Left ventricle myocardium inferior (tissue), 1 donor: ENCODE data around the gene TJP1. TPM values are rescaled to one million over a fixed set of nuclear protein-coding genes. Genes with fewer than 3 reads are reported as not detected.
A peak's percentile ranks its signal among the peaks of the same experiment; 100 is the strongest.

ENCODE experiments used
- DNase-seq: peaks from one replicate; pipeline ENCODE4 v3.0.0-alpha.2; 2020
- H3K27ac ChIP-seq: fragments of 200-600 bp; replicated peaks from 2 replicates; pipeline ENCODE4 v1.8.0; 2021
- H3K27me3 ChIP-seq: fragments of 200-600 bp; 2 replicates; pipeline ENCODE4 v1.8.0; 2021; ENCODE audit warnings: low read depth
- H3K36me3 ChIP-seq: fragments of 200-600 bp; 2 replicates; pipeline ENCODE4 v1.8.0; 2021
- H3K4me1 ChIP-seq: fragments of 200-600 bp; 2 replicates; pipeline ENCODE4 v1.8.0; 2021
- H3K4me3 ChIP-seq: fragments of 200-600 bp; 2 replicates; pipeline ENCODE4 v1.8.0; 2021; ENCODE audit warnings: mild to moderate bottlenecking, moderate library complexity
- H3K9me3 ChIP-seq: fragments of 200-600 bp; replicated peaks from 2 replicates; pipeline ENCODE4 v1.8.0; 2021
- intact Hi-C: fragments of 100-400 bp; cut with micrococcal nuclease; formaldehyde crosslinking; loops from one replicate; pipeline ENCODE4 v1.11.0; 2022
- total RNA-seq: library from RNA; stranded (reverse); fragmentation: NEBNext Ultra II Directional; extraction: Animal tissue kit (Norgen Biotek cat#: 25700); gene quantifications from one replicate; pipeline ENCODE4 v1.2.1, GENCODE V29; 2021
- TF ChIP-seq, protein P1 (sequence below): fragments of 200-600 bp; IDR thresholded peaks from 2 replicates; pipeline ENCODE4 v1.8.0; 2021; ENCODE audit warnings: antibody characterized with exemption, mild to moderate bottlenecking, borderline replicate concordance
- donor health status: DM: no; HTN: yes; CAD: no; lungs with severe emphysema.

TJP1 gene
- total RNA-seq, 1 donor from 2014 or later: 108 TPM

DNA sequence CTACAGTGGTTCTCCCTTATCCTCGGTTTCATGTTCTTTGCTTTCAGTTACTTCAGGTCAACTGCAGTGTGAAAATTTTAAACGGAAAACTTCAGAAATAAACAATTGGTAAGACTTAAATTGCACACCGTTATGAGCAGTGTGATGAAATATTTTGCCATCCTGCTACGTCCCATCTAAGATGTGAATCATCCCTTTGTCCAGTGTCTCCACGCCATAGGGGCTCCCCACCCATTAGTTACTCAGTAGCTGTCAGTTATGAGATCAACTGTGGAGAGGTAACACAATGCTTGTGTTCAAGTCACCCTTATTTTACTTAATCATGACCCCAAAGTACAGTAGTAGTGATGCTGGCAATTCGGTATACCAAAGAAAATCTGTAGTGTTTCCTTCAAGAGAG, 47.4 kb downstream of the TJP1 start:
- H3K27me3 ChIP-seq: no peaks in the 10 kb centered on the region
- peaks cover 74% of the 10 kb centered on the region for H3K4me1 ChIP-seq
- H3K27ac ChIP-seq: no peak overlapping the region
- no peaks in the 10 kb centered on the region for H3K9me3 ChIP-seq
- TF ChIP-seq, protein P1, sequence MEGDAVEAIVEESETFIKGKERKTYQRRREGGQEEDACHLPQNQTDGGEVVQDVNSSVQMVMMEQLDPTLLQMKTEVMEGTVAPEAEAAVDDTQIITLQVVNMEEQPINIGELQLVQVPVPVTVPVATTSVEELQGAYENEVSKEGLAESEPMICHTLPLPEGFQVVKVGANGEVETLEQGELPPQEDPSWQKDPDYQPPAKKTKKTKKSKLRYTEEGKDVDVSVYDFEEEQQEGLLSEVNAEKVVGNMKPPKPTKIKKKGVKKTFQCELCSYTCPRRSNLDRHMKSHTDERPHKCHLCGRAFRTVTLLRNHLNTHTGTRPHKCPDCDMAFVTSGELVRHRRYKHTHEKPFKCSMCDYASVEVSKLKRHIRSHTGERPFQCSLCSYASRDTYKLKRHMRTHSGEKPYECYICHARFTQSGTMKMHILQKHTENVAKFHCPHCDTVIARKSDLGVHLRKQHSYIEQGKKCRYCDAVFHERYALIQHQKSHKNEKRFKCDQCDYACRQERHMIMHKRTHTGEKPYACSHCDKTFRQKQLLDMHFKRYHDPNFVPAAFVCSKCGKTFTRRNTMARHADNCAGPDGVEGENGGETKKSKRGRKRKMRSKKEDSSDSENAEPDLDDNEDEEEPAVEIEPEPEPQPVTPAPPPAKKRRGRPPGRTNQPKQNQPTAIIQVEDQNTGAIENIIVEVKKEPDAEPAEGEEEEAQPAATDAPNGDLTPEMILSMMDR: no peak
- H3K36me3 ChIP-seq: peaks cover 22% of the 10 kb centered on the region
- DNase-seq: no peak
- no peak overlapping the region for H3K4me3 ChIP-seq
- intact Hi-C loops: no loop called here

DNA sequence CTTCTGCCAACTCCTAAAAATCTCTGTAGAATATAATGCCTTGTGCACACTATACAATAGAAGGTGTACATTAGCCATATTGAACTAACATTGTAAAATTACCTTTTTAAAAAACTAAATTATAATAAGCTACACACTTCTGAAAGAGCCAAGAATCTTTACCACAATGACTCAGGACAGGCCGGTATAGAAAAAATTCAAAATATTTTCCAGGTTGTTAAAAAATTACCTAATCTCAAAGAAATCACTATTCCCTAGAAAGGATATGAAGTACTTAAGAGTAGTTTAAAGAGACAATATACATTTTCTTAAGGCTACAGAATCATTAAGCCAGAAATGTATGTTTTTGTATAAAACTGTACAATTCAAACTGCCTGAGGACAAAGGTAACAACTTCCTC, 48.5 kb downstream of the TJP1 start:
- Histone ChIP-seq H3K27ac (no peak overlapping the region), H3K4me3 (no peak overlapping the region), H3K4me1 (peaks cover 65% of the 10 kb centered on the region), H3K36me3 (peaks cover 32% of the 10 kb centered on the region), H3K9me3 (no peaks in the 10 kb centered on the region), H3K27me3 (no peaks in the 10 kb centered on the region)
- intact Hi-C loops: no loop called here
- no peak for DNase-seq
- TF ChIP-seq, protein P1: no peak

DNA sequence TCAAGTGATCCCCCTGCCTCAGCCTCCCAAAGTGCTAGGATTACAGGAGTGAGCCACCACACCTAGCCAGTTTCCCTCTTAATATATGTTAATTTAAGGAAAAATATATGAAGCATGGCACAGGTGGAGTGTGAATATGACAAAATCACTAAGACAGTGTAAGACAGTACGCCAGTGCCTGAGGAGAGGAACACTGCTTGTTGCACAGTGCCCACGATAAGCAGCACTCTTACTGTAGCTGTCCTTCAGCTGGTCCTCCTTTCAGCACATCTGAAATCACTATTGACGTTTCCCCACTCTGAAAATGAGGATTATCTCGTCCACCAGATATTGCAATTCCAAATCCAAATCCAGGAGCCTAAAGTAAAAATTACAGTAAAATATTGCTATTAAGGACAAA, 49.3 kb downstream of the TJP1 start:
- Histone ChIP-seq H3K9me3 (no peaks in the 10 kb centered on the region), H3K27me3 (no peaks in the 10 kb centered on the region), H3K27ac (no peak overlapping the region), H3K4me3 (no peak overlapping the region), H3K4me1 (peaks cover 65% of the 10 kb centered on the region), H3K36me3 (peaks cover 34% of the 10 kb centered on the region)
- intact Hi-C loops: no loop called here
- TF ChIP-seq, protein P1: no peak
- no peak for DNase-seq

DNA sequence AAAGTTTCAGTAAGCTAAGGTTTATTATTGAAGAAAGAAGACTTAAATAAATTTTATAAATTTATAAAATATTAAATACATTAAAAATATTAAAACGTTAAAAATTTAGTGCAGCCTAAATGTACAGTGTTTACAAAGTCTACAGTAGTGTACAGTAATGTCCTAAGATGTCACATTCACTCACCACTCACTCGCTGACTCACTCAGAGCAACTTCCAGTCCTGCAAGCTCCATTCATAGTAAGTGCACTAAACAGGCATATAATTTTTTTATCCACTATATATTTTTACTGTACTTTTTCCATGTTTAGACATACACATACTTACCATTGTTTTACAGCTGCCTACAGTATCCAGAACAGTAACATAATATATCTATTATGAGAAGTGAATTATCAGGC, 51.5 kb downstream of the TJP1 start:
- Histone ChIP-seq H3K27ac (no peak overlapping the region), H3K4me3 (no peak overlapping the region), H3K4me1 (peaks cover 65% of the 10 kb centered on the region), H3K9me3 (no peaks in the 10 kb centered on the region), H3K27me3 (no peaks in the 10 kb centered on the region), H3K36me3 (peaks cover 37% of the 10 kb centered on the region)
- TF ChIP-seq, protein P1: no peak
- intact Hi-C loops: no loop called here
- DNase-seq: no peak

DNA sequence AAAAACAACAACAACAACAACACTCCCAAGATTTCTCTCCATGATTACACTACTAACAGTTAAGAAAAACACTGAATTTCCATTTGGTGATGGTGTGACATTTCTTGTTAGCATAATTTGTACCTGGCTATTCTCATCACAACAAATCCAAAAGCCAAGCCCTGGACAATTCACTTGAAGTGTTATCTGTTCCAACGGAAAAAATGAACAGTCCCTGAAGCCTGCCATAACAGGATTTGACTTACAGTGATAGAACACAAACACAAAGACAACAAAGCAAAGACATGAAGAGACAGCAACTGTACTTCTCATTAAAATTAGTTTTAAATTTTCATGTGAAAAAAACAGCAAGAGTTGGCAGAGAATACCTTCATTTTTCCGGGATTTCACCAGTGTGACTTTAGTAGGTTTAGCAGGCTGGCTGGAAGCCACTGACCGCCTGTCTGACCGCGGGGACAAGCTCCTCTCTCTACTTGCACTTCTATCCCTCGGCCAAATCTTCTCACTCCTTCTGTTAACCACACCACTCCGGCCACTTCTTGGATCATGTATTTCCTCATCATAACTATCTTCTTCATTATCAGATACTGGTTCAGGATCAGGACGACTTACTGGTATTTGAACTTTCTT, 56.3 kb downstream of the TJP1 start:
- peaks cover 69% of the 10 kb centered on the region for H3K36me3 ChIP-seq
- H3K4me3 ChIP-seq: no peak overlapping the region
- intact Hi-C loops: no loop called here
- no peaks in the 10 kb centered on the region for H3K9me3 ChIP-seq
- no peak for DNase-seq
- TF ChIP-seq, protein P1: no peak
- peaks cover 44% of the 10 kb centered on the region for H3K4me1 ChIP-seq
- H3K27ac ChIP-seq: peak overlapping the region; percentile 24
- H3K27me3 ChIP-seq: no peaks in the 10 kb centered on the region
